ENCODE results near the gene RHPN2. TPM values are rescaled to one million over a fixed set of nuclear protein-coding genes. Genes with fewer than 3 reads are reported as not detected.
"Not testable (repeated sequence)": the region's sequence is repeated elsewhere in the genome, so short reads cannot be mapped to it uniquely, and the experiment has no call there.

The RHPN2 gene
- polyA plus RNA-seq, 2 of the 4 experiments (the other 2 are of a cell fraction) = 60.5 to 140 TPM

DNA sequence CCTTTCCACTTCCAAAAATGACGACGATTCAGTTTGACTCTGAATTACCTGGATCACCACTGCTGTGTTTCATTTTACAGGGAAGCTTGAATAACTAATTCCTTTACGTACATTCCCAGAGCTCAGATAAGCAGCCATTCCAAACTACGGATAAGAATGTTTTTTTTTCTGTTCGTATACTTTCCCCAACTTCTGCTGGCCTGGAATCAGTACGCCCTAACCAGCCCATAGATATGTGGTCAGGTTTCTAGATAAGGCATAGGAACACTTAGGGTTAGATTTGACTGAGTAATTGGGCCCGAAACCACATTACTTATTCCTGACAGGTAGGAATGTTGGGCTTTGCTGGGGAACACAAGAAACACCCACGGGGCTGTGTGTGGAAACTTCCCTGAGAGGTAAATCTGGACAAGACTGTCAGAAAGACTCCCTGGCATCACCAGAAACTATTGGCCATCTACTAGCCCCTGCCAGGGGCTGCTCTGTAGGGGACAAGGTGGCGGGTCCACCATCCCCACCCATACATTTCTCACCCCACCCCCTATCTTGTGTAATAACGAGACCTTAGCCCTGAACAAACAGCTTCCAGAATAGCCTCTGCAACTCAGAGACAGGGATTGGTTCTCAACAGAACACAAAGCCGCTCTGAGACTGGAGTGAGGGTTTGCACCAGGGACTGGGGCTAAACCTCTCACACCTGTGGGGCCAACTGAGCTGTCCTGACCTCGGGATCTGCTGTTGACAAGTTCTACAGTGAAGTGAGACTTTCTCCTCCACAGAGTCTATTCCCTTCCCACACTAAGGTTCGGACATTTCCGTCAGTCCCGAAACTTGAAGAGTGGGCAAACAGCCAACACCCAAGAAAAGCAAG lies 15.6 kb downstream of the RHPN2 start:
- TF ChIP-seq GATA3 (IDR thresholded peaks at IDR 0.05; ENCODE audit: borderline replicate concordance) (no peak), HOXB5 (CRISPR knock-in tag; IDR thresholded peaks at IDR 0.05) (0 out of 2 replicates have a peak, but pooled peaks have one; percentile 47), PHF8 (IDR thresholded peaks at IDR 0.05; ENCODE audit: borderline replicate concordance, low read depth) (no peak), HOXA7 (CRISPR knock-in tag; IDR thresholded peaks at IDR 0.05) (0 out of 2 replicates have a peak, but pooled peaks have one; percentile 52)
- TF ChIP-seq, protein P1, sequence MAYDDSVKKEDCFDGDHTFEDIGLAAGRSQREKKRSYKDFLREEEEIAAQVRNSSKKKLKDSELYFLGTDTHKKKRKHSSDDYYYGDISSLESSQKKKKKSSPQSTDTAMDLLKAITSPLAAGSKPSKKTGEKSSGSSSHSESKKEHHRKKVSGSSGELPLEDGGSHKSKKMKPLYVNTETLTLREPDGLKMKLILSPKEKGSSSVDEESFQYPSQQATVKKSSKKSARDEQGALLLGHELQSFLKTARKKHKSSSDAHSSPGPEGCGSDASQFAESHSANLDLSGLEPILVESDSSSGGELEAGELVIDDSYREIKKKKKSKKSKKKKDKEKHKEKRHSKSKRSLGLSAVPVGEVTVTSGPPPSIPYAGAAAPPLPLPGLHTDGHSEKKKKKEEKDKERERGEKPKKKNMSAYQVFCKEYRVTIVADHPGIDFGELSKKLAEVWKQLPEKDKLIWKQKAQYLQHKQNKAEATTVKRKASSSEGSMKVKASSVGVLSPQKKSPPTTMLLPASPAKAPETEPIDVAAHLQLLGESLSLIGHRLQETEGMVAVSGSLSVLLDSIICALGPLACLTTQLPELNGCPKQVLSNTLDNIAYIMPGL (CRISPR knock-in tag; IDR thresholded peaks at IDR 0.05; ENCODE audit: borderline replicate concordance) = no peak
- ATAC-seq (peak; percentile 27 to 49; a peak in 5 of 6 replicates), FAIRE-seq (peak; percentile 91), DNase-seq (ENCODE audit: low read depth in 1 of 2, low spot score in 1 of 2) (no peak)
- ChIA-PET CTCF (interaction anchor here (0.9 to 3.6 kb wide), 5 partner anchors 10 to 74 kb away, joined by 3 to 14 read pairs (median 3); no protein-coding TSS in a partner anchor), POLR2A (interaction anchor here (0.7 kb wide), 1 partner anchor 16 kb away, joined by 11 read pairs; no protein-coding TSS in a partner anchor)
- WGBS (ENCODE audit: missing lambda C conversion rate) = 67% methylated on average over 15 of the region's 15 CpGs
- H3K4me1 ChIP-seq = peaks cover 63% of the 10 kb centered on the region
- no peak overlapping the region for H3K4me3 ChIP-seq
- H3K27ac ChIP-seq = peak overlapping the region; percentile 11 to 74; a peak in 5 of 6 replicates
- H3K9me3 ChIP-seq = peaks cover 1% of the 10 kb centered on the region; the same call in 1 of the 3 replicates
- H3K4me2 ChIP-seq = peak overlapping the region; percentile 36

DNA sequence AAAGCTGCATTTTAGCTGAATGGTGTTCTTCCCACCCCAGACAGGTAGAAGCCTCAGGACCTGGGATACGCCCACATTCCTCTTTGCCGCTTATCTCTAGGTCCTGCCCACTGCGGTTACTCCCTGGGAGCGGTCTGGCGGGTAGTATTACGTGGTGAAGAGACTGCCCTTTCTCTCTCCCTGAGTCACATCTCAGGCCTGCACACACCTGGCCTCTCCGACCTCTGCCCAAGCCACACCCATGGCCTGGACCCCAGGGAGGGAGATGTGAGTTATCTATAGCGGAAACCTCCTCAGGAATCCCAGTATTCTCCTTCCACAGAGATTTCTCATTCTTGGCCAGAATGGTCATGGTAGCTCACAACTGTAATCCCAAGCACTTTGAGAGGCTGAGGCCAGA lies 17.3 kb downstream of the RHPN2 start:
- TF ChIP-seq KDM5A (IDR thresholded peaks at IDR 0.05) = no peak
- no peak for TF ChIP-seq KDM1A (IDR thresholded peaks at IDR 0.05; ENCODE audit: low read depth)
- no peak for TF ChIP-seq NPAS2 (CRISPR knock-in tag; IDR thresholded peaks at IDR 0.05; ENCODE audit: borderline replicate concordance)
- TF ChIP-seq, protein P2, sequence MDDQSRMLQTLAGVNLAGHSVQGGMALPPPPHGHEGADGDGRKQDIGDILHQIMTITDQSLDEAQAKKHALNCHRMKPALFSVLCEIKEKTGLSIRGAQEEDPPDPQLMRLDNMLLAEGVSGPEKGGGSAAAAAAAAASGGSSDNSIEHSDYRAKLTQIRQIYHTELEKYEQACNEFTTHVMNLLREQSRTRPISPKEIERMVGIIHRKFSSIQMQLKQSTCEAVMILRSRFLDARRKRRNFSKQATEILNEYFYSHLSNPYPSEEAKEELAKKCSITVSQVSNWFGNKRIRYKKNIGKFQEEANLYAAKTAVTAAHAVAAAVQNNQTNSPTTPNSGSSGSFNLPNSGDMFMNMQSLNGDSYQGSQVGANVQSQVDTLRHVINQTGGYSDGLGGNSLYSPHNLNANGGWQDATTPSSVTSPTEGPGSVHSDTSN (IDR thresholded peaks at IDR 0.05) = 0 out of 2 replicates have a peak, but pooled peaks have one; percentile 2
- TF ChIP-seq NR3C1 (IDR thresholded peaks at IDR 0.05) = no peak
- TF ChIP-seq, protein P3, sequence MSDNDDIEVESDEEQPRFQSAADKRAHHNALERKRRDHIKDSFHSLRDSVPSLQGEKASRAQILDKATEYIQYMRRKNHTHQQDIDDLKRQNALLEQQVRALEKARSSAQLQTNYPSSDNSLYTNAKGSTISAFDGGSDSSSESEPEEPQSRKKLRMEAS (IDR thresholded peaks at IDR 0.05) = no peak
- TF ChIP-seq FOXS1 (CRISPR knock-in tag; IDR thresholded peaks at IDR 0.05) = 0 out of 2 replicates have a peak, but pooled peaks have one; percentile 2
- WGBS (ENCODE audit: missing lambda C conversion rate) = 88% methylated on average over 8 of the region's 8 CpGs
- H3K27ac ChIP-seq = peak overlapping the region in 1 of 2 experiments; percentile 54; a peak in 3 of 6 replicates
- H3K4me1 ChIP-seq = peaks cover 58% of the 10 kb centered on the region
- peak overlapping the region; percentile 6; the same call in 1 of the 3 replicates for H3K4me2 ChIP-seq
- no peak overlapping the region for H3K4me3 ChIP-seq
- peak in 1 of 2 experiments; percentile 65 for DNase-seq (ENCODE audit: low read depth in 1 of 2, low spot score in 1 of 2)
- no peak for ATAC-seq
- ChIA-PET POLR2A (interaction anchor here (0.8 kb wide), 1 partner anchor 18 kb away, joined by 4 read pairs; no protein-coding TSS in a partner anchor), CTCF (interaction anchor here (0.9 to 3.6 kb wide), 9 partner anchors 9 to 137 kb away, joined by 3 to 14 read pairs (median 4); no protein-coding TSS in a partner anchor)
- peaks cover 4% of the 10 kb centered on the region; the same call in 1 of the 3 replicates for H3K9me3 ChIP-seq
- no peak for FAIRE-seq

DNA sequence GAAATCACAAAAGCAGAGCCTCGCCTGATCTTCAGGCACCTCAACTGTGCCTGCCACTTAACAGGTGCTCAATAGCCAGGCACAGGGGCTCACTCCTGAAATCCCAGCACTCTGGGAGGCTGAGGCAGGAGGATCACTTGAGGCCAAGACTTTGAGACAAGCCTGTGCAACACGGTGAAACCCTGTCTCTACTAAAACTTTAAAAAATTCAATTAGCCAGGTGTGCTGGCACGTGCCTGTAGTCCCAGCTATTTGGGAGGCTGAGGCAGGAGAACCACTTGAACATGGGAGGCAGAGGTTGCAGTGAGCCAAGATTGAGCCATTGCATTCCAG lies 22.9 kb downstream of the RHPN2 start:
- H3K9me3 ChIP-seq; DNase-seq (ENCODE audit: low read depth in 1 of 2, low spot score in 1 of 2); FAIRE-seq; ATAC-seq: not testable (repeated sequence)
- 11% methylated on average over 3 of the region's 3 CpGs for WGBS (ENCODE audit: missing lambda C conversion rate)
- H3K4me2 ChIP-seq = peak overlapping the region; percentile 85
- peaks cover 53% of the 10 kb centered on the region for H3K4me1 ChIP-seq
- ChIA-PET CTCF (interaction anchor here (1.0 to 3.7 kb wide), 11 partner anchors 10 to 143 kb away, joined by 3 to 20 read pairs (median 4); no protein-coding TSS in a partner anchor), POLR2A (interaction anchor here (0.7 to 1.7 kb wide), 8 partner anchors 11 to 135 kb away, joined by 3 to 15 read pairs (median 6); partner anchors contain the start of genes GPATCH1 and RHPN2)
- H3K4me3 ChIP-seq = peak overlapping the region; percentile 14; the same call in 2 of the 3 replicates
- peak overlapping the region; percentile 87 to 92 for H3K27ac ChIP-seq
- TF ChIP-seq HOXB13 (CRISPR knock-in tag; IDR thresholded peaks at IDR 0.05; ENCODE audit: low read depth) (peak; percentile 70), ZNF302 (CRISPR knock-in tag; IDR thresholded peaks at IDR 0.05) (peak; percentile 92), ZSCAN20 (CRISPR knock-in tag; IDR thresholded peaks at IDR 0.05) (0 out of 2 replicates have a peak, but pooled peaks have one; percentile 32), TP53 (CRISPR knock-in tag; IDR thresholded peaks at IDR 0.05) (0 out of 2 replicates have a peak, but pooled peaks have one; percentile 16), FOXS1 (CRISPR knock-in tag; IDR thresholded peaks at IDR 0.05) (peak; percentile 70; the same call in 1 of the 2 replicates), HOXB5 (CRISPR knock-in tag; IDR thresholded peaks at IDR 0.05) (peak; percentile 82; the same call in 1 of the 2 replicates), FOSB (CRISPR knock-in tag; IDR thresholded peaks at IDR 0.05) (0 out of 2 replicates have a peak, but pooled peaks have one; percentile 35), EHF (CRISPR knock-in tag; IDR thresholded peaks at IDR 0.05) (peak; percentile 87; the same call in 1 of the 2 replicates), HOXA7 (CRISPR knock-in tag; IDR thresholded peaks at IDR 0.05) (peak; percentile 53; the same call in 1 of the 2 replicates)
- TF ChIP-seq, protein P4, sequence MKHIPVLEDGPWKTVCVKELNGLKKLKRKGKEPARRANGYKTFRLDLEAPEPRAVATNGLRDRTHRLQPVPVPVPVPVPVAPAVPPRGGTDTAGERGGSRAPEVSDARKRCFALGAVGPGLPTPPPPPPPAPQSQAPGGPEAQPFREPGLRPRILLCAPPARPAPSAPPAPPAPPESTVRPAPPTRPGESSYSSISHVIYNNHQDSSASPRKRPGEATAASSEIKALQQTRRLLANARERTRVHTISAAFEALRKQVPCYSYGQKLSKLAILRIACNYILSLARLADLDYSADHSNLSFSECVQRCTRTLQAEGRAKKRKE (CRISPR knock-in tag; IDR thresholded peaks at IDR 0.05; ENCODE audit: low read depth) = 0 out of 2 replicates have a peak, but pooled peaks have one; percentile 27
- TF ChIP-seq, protein P5, sequence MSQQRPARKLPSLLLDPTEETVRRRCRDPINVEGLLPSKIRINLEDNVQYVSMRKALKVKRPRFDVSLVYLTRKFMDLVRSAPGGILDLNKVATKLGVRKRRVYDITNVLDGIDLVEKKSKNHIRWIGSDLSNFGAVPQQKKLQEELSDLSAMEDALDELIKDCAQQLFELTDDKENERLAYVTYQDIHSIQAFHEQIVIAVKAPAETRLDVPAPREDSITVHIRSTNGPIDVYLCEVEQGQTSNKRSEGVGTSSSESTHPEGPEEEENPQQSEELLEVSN (IDR thresholded peaks at IDR 0.05; ENCODE audit: borderline replicate concordance, low read depth) = peak; percentile 44; the same call in 1 of the 2 replicates
- TF ChIP-seq, protein P3 (IDR thresholded peaks at IDR 0.05) = 0 out of 2 replicates have a peak, but pooled peaks have one; percentile 5
